Subcutaneous adipose tissue (tissue), 4 donors: ENCODE results near the gene VAV2. TPM values are rescaled to one million over a fixed set of nuclear protein-coding genes. Genes with fewer than 3 reads are reported as not detected.

ENCODE experiments used
- total RNA-seq, 4 donors: library from RNA; depleted of rRNA; stranded (reverse); fragments of >200 nt; gene quantifications; one replicate each; pipeline ENCODE4 v1.1.0, GENCODE V29; 2016
- TF ChIP-seq, protein P1 (sequence below): fragments of 450-650 bp; IDR thresholded peaks from one replicate; pipeline ENCODE4 v1.5.1; 2016; ENCODE audit warnings: low read depth, mild to moderate bottlenecking, control low read depth, antibody characterized with exemption, moderate library complexity

The VAV2 gene
- total RNA-seq, 4 donors from 2014 or later, result 3.6 to 6.8 (median 4.8) TPM

DNA sequence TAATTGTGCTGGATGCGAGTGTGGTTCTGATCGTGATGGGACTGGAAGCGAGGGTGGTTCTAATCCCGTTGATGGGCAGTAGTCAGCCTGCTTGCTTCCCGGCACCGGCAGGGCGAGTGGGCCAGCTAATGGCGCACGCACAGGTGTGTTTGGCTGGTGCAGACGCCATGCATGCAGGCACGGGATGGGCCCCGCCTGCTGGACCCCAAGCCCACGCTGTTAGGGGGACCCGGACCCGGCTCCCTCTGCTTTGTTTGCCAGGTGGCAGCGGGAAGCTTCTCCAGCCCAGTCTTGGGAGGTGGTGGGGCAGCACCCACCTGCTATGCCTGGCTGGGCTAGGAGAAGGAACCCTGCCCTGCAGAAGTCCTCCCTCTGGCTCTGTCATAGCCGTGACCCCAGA lies 70.3 kb downstream of the VAV2 start:
- TF ChIP-seq, protein P1, sequence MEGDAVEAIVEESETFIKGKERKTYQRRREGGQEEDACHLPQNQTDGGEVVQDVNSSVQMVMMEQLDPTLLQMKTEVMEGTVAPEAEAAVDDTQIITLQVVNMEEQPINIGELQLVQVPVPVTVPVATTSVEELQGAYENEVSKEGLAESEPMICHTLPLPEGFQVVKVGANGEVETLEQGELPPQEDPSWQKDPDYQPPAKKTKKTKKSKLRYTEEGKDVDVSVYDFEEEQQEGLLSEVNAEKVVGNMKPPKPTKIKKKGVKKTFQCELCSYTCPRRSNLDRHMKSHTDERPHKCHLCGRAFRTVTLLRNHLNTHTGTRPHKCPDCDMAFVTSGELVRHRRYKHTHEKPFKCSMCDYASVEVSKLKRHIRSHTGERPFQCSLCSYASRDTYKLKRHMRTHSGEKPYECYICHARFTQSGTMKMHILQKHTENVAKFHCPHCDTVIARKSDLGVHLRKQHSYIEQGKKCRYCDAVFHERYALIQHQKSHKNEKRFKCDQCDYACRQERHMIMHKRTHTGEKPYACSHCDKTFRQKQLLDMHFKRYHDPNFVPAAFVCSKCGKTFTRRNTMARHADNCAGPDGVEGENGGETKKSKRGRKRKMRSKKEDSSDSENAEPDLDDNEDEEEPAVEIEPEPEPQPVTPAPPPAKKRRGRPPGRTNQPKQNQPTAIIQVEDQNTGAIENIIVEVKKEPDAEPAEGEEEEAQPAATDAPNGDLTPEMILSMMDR, result no peak

DNA sequence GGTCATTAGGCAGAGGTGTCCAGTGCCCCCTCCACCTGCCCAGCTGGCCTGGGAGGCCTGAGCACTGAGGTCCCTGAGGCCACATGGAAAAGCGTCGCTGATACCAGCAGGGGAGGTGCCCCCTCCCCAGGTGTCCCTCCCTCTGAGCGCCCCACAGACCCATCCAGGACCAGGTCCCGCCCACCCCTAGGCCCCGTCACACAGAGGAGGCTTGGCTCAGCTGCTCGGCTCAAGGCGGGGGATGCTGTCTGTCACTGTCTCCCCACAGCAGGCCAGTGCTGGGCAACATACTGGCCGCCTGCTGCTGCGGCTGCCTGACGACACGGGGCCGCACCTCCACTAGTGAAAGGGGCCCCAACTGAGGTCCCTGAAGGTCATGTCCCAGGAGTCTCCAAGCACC lies 71.7 kb downstream of the VAV2 start:
- TF ChIP-seq, protein P1, result no peak

DNA sequence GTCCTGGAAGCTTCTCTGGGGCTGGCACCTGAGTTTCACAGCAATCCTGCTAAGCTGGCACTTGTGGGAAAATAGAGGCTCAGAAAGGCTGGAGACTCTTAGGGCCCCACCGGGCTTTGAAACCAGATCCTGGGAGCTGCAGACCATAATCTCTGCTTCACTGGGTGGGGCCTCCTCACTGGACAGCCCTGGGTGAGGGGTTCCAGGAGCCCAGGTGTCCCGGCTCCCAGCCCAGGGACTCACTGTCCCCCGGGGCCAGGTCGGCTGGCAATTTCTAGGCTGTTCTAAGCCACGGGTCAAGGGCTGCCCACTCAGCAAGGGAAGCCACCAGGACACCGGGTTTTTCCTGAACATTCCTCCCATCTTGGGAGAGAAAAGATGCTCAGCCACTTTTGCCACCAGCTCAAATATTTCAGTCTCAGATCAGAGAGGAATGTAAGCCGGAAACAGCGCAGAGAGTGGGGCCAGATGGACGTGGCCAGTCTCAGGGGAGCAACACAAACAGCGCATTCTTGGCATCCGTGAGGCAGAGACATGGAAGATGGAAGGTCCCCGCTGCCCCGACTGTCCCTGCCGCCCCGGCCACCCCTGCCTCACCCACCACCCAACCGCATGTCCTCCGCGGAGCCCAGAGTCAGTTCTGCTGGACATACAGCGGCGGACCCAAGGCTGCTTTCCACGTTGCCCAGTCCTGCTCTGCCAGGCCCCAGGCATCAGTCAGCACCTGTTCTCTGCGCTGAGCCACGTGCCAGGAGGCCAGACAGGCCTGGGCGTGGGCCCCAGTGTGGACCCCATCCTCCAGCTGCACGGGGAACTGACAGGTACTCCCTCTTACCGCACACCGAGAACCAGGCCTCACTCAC lies 72.6 kb downstream of the VAV2 start:
- TF ChIP-seq, protein P1, result no peak

DNA sequence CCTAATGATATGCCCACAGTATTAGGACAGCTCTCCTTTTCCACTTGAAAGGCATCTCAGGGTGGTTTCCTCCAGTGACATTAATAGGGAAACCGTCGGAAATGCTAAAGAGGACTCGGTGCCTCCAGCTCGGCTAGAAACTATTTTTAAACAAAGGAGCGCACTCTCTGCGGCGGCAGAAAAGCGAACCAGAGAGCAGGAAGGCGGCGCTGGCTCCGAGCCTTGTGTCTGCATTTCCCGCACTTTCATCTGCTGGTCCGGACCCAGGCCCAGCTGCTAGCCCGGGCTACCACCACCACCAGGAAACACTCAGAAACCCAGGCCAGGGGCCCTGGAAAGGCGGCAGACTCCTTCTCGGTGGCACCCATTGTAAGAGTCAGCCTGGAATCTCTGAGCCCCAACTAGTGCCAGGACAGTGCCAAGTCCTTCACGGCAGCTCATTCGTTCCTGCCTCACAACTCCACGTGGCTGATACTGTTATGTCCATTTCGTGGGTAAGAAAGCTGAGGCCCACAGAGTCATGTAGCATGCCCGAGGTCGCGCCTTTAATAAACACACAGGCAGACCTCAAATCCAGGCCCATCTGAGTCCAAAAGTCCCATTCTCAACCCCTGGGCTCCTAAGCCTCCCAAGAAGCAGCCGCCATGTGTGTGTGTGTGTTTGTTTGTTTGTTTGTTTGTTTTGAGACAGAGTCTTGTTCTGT lies 73.9 kb downstream of the VAV2 start:
- TF ChIP-seq, protein P1, result no peak

DNA sequence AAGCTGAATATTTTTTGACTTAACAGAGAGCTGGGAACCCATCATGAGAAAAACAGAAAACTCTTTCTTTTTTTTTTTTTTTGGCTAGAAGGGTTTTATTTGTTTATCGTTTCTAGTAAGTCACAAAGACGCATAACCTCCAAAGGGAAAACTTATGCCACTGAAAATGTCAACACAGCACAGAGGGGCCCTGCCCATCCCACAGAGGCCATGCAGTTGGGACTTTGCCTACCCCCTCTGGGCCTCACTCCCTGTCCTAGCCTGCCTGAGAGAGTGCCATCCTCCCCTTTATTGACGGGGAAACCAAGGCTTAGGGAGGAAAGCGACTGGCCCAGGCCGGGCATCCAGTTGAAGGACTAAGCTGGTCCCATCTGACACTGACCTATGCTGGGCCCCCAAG lies 74.7 kb downstream of the VAV2 start:
- TF ChIP-seq, protein P1, result no peak

DNA sequence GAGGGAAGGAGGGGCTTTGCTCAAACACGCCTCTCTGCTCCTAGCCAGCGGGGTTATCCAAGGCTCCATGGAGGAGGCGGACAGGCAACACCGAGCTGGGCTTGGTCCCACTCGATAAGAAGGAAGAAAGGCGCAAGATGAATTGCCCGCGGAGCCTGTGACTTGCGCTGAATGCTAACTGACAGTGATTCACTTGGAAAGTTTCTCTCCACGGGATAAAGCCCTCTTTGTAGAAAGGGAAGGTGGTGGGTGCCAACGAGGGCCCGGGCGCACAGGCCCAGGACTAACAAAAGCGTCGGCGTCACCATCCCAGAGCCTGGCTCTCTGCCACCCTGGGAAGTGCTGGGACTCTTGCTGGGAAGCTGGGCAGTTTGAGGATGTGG lies 76.0 kb downstream of the VAV2 start:
- TF ChIP-seq, protein P1, result no peak

DNA sequence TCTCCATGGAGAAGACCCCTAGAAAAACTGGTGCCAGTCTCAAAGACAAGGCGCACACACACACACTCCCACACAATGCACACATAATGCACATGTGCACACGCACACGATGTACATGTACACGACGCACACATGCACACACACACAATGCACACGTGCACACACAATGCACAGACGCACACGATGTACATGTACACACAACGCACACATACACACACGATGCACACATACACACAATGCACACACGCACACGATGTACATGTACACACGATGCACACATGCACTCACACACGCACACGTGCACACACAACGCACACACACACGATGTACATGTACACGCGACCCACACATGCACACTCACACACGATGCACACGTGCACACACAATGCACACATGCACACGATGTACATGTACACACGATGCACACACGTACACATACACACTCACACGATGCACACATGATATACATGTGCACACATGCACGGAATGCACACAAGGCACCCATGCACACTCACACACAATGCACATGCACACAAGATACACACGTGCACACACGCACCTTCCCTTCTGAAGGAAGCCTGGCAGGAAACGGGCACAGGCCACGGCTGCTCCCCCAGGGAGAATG lies 76.5 kb downstream of the VAV2 start:
- TF ChIP-seq, protein P1, result no peak
